ENCODE data around the gene DNASE1L3. TPM values are rescaled to one million over a fixed set of nuclear protein-coding genes. Genes with fewer than 3 reads are reported as not detected.

Gene DNASE1L3
- total and polyA plus RNA-seq, 2 donors (not counting 1 experiment from before 2014, with no cell fraction given): not detected

GRCh38 chr3:58183221-58183620, 27.6 kb downstream of the DNASE1L3 start:
- DNase-seq (ENCODE audit: low read depth in 2 of 2): no peak
- Histone ChIP-seq H3K27ac (ENCODE audit: insufficient read depth, low read length) (no peak overlapping the region), H3K79me2 (ENCODE audit: control insufficient read depth, insufficient read depth, low read length) (no peaks in the 10 kb centered on the region), H2AFZ (ENCODE audit: low read length) (no peak overlapping the region), H3K4me1 (ENCODE audit: control insufficient read depth, extremely low read depth, insufficient read depth, low read length) (no peaks in the 10 kb centered on the region), H3K27me3 (ENCODE audit: control insufficient read depth, insufficient read depth, low read length) (peaks cover 12% of the 10 kb centered on the region), H3K36me3 (ENCODE audit: control insufficient read depth, insufficient read depth, low read length) (no peaks in the 10 kb centered on the region), H4K20me1 (ENCODE audit: control insufficient read depth, extremely low read depth, insufficient read depth, low read length) (no peaks in the 10 kb centered on the region), H3K9ac (ENCODE audit: insufficient read depth, low read length) (no peak overlapping the region), H3K4me2 (ENCODE audit: extremely low read depth, insufficient read depth, low read length) (no peak overlapping the region), H3K9me3 (ENCODE audit: control insufficient read depth, insufficient read depth, low read depth, low read length) (no peaks in the 10 kb centered on the region), H3K4me3 (replicated peaks in 1 of 4; ENCODE audit: control extremely low read depth in 1 of 4, insufficient read depth in 1 of 4, low read depth in 3 of 4, low read length in 4 of 4) (no peak overlapping the region)
- no peak for TF ChIP-seq EZH2 (IDR thresholded peaks at IDR 0.05; ENCODE audit: low read length, missing control alignments)
- no peak for TF ChIP-seq CTCF (conservative IDR thresholded peaks at IDR 0.05 in 1 of 2, IDR thresholded peaks at IDR 0.05 in 1 of 2; ENCODE audit: low read depth in 1 of 2, low read length in 2 of 2)

DNA sequence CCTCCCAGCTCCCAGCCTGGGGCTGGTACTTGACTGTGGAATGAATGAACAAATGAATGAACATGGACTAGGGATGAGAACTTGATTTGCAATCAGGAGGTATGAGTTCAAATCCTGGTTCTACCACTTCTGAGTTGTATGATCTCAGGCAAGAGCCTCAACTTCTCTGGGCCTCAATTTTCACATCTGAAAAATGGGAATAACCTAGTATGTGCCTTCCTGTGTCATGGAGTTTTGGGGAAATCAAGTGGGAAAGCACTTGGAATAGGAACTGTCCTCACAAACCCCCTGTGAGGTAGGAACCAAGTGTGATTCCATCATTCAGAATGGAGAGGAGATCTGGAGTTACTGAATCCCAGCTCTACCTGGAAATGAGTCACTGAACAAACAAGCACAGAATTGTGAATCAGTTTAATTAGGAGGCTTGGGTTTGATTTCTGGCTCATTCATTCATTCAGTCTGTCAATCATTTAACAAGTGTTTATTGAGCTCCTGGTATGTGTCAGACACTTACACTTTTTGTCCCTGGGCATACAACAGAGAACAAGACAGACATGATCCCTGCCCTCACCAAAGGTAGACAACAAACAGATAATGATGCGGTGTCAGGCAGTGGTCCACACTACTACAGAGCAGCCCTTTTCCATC, 29.7 kb downstream of the DNASE1L3 start:
- no peak for TF ChIP-seq EZH2 (IDR thresholded peaks at IDR 0.05; ENCODE audit: low read length, missing control alignments)
- TF ChIP-seq CTCF (conservative IDR thresholded peaks at IDR 0.05 in 1 of 2, IDR thresholded peaks at IDR 0.05 in 1 of 2; ENCODE audit: low read depth in 1 of 2, low read length in 2 of 2): no peak
- H3K4me3 ChIP-seq (replicated peaks in 1 of 4; ENCODE audit: control extremely low read depth in 1 of 4, insufficient read depth in 1 of 4, low read depth in 3 of 4, low read length in 4 of 4): no peak overlapping the region
- no peak overlapping the region for H3K9ac ChIP-seq (ENCODE audit: insufficient read depth, low read length)
- no peaks in the 10 kb centered on the region for H3K79me2 ChIP-seq (ENCODE audit: control insufficient read depth, insufficient read depth, low read length)
- no peaks in the 10 kb centered on the region for H3K9me3 ChIP-seq (ENCODE audit: control insufficient read depth, insufficient read depth, low read depth, low read length)
- H4K20me1 ChIP-seq (ENCODE audit: control insufficient read depth, extremely low read depth, insufficient read depth, low read length): no peaks in the 10 kb centered on the region
- H3K4me1 ChIP-seq (ENCODE audit: control insufficient read depth, extremely low read depth, insufficient read depth, low read length): no peaks in the 10 kb centered on the region
- H3K27ac ChIP-seq (ENCODE audit: insufficient read depth, low read length): no peak overlapping the region
- H3K27me3 ChIP-seq (ENCODE audit: control insufficient read depth, insufficient read depth, low read length): peaks cover 12% of the 10 kb centered on the region
- no peaks in the 10 kb centered on the region for H3K36me3 ChIP-seq (ENCODE audit: control insufficient read depth, insufficient read depth, low read length)
- no peak overlapping the region for H3K4me2 ChIP-seq (ENCODE audit: extremely low read depth, insufficient read depth, low read length)
- no peak overlapping the region for H2AFZ ChIP-seq (ENCODE audit: low read length)
- no peak for DNase-seq (ENCODE audit: low read depth in 2 of 2)

DNA sequence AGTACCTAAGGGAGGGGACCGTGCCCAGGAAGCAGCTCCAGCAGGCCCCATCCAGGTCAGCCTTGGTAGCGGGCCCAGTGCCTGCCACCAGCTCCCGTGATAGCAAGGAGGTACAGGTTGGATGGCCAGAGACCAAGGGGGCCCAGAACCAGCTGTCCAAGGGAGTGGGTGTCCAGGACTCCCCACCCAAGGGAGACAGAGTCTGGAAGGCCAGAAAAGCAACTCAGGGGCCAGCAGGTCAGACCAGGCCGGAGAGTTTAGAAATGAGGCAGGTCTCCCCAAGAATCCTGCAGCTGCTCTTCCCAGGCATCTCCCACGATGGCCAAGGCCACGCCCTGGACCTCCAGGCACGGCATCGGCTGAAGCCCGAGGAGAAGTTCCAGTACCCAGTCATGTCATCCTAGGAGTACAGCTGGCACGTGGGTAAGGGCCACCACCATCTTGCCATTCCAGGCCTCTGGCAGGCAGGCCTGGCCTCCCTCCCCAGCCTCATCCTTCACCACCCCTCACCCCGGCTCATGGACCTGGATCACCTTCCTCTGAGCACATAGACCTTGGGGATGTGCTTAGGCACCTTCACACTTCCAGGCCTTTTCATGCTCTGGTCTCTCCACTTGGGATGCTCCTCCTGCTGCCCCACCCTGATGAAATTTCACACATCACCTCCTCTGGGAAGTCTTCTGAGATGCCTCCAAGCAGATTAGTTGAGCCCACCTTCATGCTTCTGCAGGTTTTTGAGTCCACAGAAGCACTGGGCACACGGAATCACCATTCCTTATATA, 30.5 kb downstream of the DNASE1L3 start:
- H3K27ac ChIP-seq (ENCODE audit: insufficient read depth, low read length): no peak overlapping the region
- H3K79me2 ChIP-seq (ENCODE audit: control insufficient read depth, insufficient read depth, low read length): no peaks in the 10 kb centered on the region
- H2AFZ ChIP-seq (ENCODE audit: low read length): no peak overlapping the region
- no peak overlapping the region for H3K4me2 ChIP-seq (ENCODE audit: extremely low read depth, insufficient read depth, low read length)
- H3K9ac ChIP-seq (ENCODE audit: insufficient read depth, low read length): no peak overlapping the region
- TF ChIP-seq EZH2 (IDR thresholded peaks at IDR 0.05; ENCODE audit: low read length, missing control alignments) (no peak), CTCF (conservative IDR thresholded peaks at IDR 0.05 in 1 of 2, IDR thresholded peaks at IDR 0.05 in 1 of 2; ENCODE audit: low read depth in 1 of 2, low read length in 2 of 2) (no peak)
- DNase-seq (ENCODE audit: low read depth in 2 of 2): no peak
- H4K20me1 ChIP-seq (ENCODE audit: control insufficient read depth, extremely low read depth, insufficient read depth, low read length): no peaks in the 10 kb centered on the region
- H3K4me1 ChIP-seq (ENCODE audit: control insufficient read depth, extremely low read depth, insufficient read depth, low read length): peaks cover 4% of the 10 kb centered on the region
- no peak overlapping the region for H3K4me3 ChIP-seq (replicated peaks in 1 of 4; ENCODE audit: control extremely low read depth in 1 of 4, insufficient read depth in 1 of 4, low read depth in 3 of 4, low read length in 4 of 4)
- H3K9me3 ChIP-seq (ENCODE audit: control insufficient read depth, insufficient read depth, low read depth, low read length): no peaks in the 10 kb centered on the region
- H3K36me3 ChIP-seq (ENCODE audit: control insufficient read depth, insufficient read depth, low read length): no peaks in the 10 kb centered on the region
- H3K27me3 ChIP-seq (ENCODE audit: control insufficient read depth, insufficient read depth, low read length): peaks cover 12% of the 10 kb centered on the region

Measured in fibroblast of lung (primary cell).